Measurements from ENCODE around the gene CENPP.

The CENPP gene

DNA sequence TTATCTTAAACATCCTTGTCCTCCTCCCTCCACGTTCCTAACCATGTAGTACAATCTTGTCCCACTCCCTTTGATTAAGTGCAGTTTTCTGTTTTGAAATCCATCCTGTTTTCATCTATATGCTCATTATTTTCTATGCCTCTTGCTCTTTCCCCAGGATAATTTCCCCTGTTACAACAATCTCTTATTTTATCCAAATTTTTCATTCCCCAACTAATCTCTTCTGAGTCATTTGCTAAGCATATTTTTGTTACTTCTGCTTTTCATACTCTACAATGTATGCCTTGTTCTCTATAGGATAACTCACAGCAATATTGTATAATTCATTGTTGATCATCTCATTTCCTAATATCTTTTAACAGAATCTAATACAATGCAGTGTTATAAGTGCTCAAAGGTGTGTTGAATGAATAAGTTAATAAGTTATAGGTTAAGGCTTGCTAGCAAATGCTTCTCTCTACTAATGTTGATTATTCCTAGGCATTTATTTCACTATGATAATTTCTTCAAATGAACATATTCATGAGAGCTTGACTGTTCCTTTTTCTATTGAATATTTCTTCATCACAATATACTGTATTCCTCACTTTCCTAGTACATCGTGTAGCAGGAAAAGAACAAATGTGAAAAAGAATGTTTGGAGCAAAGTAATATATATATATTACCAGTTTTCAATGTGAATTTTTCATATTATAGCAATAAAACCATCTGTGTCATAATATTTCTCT is 97.0 kb downstream of the CENPP start:
- no peaks in the 10 kb centered on the region for H3K27me3 ChIP-seq (ENCODE audit: control insufficient read depth, insufficient read depth, low read length)
- no peak overlapping the region for H3K4me3 ChIP-seq (ENCODE audit: low read depth, low read length)
- no peak overlapping the region for H3K27ac ChIP-seq (ENCODE audit: low read depth, low read length)

DNA sequence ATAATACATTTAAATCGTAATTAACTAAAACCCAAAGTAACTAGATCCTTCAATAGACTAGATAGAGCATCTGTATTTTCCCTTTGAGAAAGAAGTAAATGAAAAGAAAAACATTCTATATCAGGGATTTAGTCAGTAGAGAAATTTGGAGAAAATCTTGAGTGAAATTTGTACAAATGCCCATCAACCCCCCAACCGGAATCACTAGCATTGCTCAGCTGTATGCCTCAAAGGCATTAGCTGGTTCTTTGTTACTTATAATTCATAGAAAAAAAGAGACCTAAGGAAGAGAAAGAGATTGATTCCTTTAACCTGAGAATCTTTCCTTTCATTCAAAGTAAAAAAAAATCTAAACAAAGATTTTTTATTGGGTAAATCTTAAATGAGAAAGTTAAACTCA is 97.9 kb downstream of the CENPP start:
- Histone ChIP-seq H3K9ac (ENCODE audit: low read length) (no peak overlapping the region), H3K36me3 (ENCODE audit: control insufficient read depth, insufficient read depth, low read length) (no peaks in the 10 kb centered on the region), H3K27ac (ENCODE audit: low read depth, low read length) (no peak overlapping the region), H3K9me3 (ENCODE audit: control insufficient read depth, insufficient read depth, low read depth, low read length) (no peaks in the 10 kb centered on the region), H3K4me3 (ENCODE audit: low read depth, low read length) (no peak overlapping the region), H3K4me1 (ENCODE audit: control insufficient read depth, insufficient read depth, low read length) (no peaks in the 10 kb centered on the region), H3K27me3 (ENCODE audit: control insufficient read depth, insufficient read depth, low read length) (no peaks in the 10 kb centered on the region)

More for the DNA sequence above, 97.0 kb downstream of the CENPP start:
- Histone ChIP-seq H3K9ac (ENCODE audit: low read length) (no peak overlapping the region), H3K9me3 (ENCODE audit: control insufficient read depth, insufficient read depth, low read depth, low read length) (no peaks in the 10 kb centered on the region), H3K4me1 (ENCODE audit: control insufficient read depth, insufficient read depth, low read length) (no peaks in the 10 kb centered on the region), H3K36me3 (ENCODE audit: control insufficient read depth, insufficient read depth, low read length) (no peaks in the 10 kb centered on the region)

- H3K9me3 ChIP-seq (ENCODE audit: control insufficient read depth, insufficient read depth, low read depth, low read length): no peaks in the 10 kb centered on the region
- no peaks in the 10 kb centered on the region for H3K36me3 ChIP-seq (ENCODE audit: control insufficient read depth, insufficient read depth, low read length)
- H3K4me1 ChIP-seq (ENCODE audit: control insufficient read depth, insufficient read depth, low read length): no peaks in the 10 kb centered on the region
- no peaks in the 10 kb centered on the region for H3K27me3 ChIP-seq (ENCODE audit: control insufficient read depth, insufficient read depth, low read length)
- no peak within 1 kb of the TSS for H3K27ac ChIP-seq (ENCODE audit: low read depth, low read length)
- no peak within 1 kb of the TSS for H3K9ac ChIP-seq (ENCODE audit: low read length)
- no peak within 1 kb of the TSS for H3K4me3 ChIP-seq (ENCODE audit: low read depth, low read length)
These were observed 98.6 kb downstream of the CENPP start, which contains the start of gene OMD for GRCh38 chr9:92424340-92424739. TSS of gene OMD (minus strand) at chr9:92424471. CDS start at chr9:92417558, 6,913 bp downstream.

DNA sequence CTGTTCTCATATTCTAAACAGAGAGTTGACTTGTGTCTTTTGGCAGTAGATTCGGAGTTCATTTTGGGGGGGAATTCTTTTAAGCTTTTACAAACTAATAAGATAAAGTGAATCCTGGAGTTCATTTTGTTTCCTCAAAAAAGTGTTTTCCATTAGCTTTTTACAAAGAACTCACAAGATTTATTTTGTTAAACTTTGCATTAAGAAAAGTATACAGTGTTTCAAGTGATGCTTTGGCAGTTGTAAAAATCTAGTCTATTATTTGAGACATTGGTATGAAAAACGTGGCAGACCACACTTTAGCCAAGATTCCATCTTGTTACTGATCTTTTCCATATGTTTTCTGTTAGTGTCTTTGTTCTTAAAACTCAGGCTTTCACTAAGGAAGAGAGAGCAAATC is 99.7 kb downstream of the CENPP start:
- no peak overlapping the region for H3K27ac ChIP-seq (ENCODE audit: low read depth, low read length)
- no peak overlapping the region for H3K4me3 ChIP-seq (ENCODE audit: low read depth, low read length)
- H3K27me3 ChIP-seq (ENCODE audit: control insufficient read depth, insufficient read depth, low read length): no peaks in the 10 kb centered on the region
- H3K9ac ChIP-seq (ENCODE audit: low read length): no peak overlapping the region
- H3K4me1 ChIP-seq (ENCODE audit: control insufficient read depth, insufficient read depth, low read length): no peaks in the 10 kb centered on the region
- H3K9me3 ChIP-seq (ENCODE audit: control insufficient read depth, insufficient read depth, low read depth, low read length): no peaks in the 10 kb centered on the region
- no peaks in the 10 kb centered on the region for H3K36me3 ChIP-seq (ENCODE audit: control insufficient read depth, insufficient read depth, low read length)

- Histone ChIP-seq H3K9me3 (ENCODE audit: control insufficient read depth, insufficient read depth, low read depth, low read length) (no peaks in the 10 kb centered on the region), H3K27ac (ENCODE audit: low read depth, low read length) (no peak overlapping the region), H3K4me1 (ENCODE audit: control insufficient read depth, insufficient read depth, low read length) (no peaks in the 10 kb centered on the region), H3K27me3 (ENCODE audit: control insufficient read depth, insufficient read depth, low read length) (no peaks in the 10 kb centered on the region), H3K9ac (ENCODE audit: low read length) (no peak overlapping the region), H3K36me3 (ENCODE audit: control insufficient read depth, insufficient read depth, low read length) (no peaks in the 10 kb centered on the region), H3K4me3 (ENCODE audit: low read depth, low read length) (no peak overlapping the region)
These were observed 100.9 kb downstream of the CENPP start for GRCh38 chr9:92426501-92427145.

DNA sequence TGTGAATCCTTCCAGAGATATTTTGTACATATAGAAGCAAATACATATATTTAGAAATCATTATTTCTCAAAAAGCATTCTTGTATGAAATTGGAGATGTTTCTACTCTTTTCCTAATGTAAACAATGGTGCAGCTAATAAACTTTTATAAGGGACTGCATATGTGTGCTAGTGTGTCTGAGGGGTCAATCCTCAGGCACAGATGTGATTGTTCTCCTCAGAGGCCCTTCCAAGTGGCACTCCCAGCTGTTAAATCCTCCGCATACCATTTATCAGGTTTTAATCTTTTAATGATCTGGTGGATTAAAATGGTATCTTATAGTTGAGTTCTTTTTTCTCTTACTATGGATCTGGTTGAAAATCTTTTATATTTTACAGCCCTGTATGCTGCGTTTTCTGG is 104.1 kb downstream of the CENPP start:
- Histone ChIP-seq H3K27ac (ENCODE audit: low read depth, low read length) (no peak overlapping the region), H3K36me3 (ENCODE audit: control insufficient read depth, insufficient read depth, low read length) (no peaks in the 10 kb centered on the region), H3K9me3 (ENCODE audit: control insufficient read depth, insufficient read depth, low read depth, low read length) (no peaks in the 10 kb centered on the region), H3K4me3 (ENCODE audit: low read depth, low read length) (no peak overlapping the region), H3K9ac (ENCODE audit: low read length) (no peak overlapping the region), H3K4me1 (ENCODE audit: control insufficient read depth, insufficient read depth, low read length) (no peaks in the 10 kb centered on the region), H3K27me3 (ENCODE audit: control insufficient read depth, insufficient read depth, low read length) (no peaks in the 10 kb centered on the region)

- no peak overlapping the region for H3K9ac ChIP-seq (ENCODE audit: low read length)
- no peaks in the 10 kb centered on the region for H3K27me3 ChIP-seq (ENCODE audit: control insufficient read depth, insufficient read depth, low read length)
- no peaks in the 10 kb centered on the region for H3K4me1 ChIP-seq (ENCODE audit: control insufficient read depth, insufficient read depth, low read length)
- no peak overlapping the region for H3K4me3 ChIP-seq (ENCODE audit: low read depth, low read length)
- no peaks in the 10 kb centered on the region for H3K9me3 ChIP-seq (ENCODE audit: control insufficient read depth, insufficient read depth, low read depth, low read length)
- H3K36me3 ChIP-seq (ENCODE audit: control insufficient read depth, insufficient read depth, low read length): no peaks in the 10 kb centered on the region
- no peak overlapping the region for H3K27ac ChIP-seq (ENCODE audit: low read depth, low read length)
These were observed 106.6 kb downstream of the CENPP start for GRCh38 chr9:92432350-92432749.

DNA sequence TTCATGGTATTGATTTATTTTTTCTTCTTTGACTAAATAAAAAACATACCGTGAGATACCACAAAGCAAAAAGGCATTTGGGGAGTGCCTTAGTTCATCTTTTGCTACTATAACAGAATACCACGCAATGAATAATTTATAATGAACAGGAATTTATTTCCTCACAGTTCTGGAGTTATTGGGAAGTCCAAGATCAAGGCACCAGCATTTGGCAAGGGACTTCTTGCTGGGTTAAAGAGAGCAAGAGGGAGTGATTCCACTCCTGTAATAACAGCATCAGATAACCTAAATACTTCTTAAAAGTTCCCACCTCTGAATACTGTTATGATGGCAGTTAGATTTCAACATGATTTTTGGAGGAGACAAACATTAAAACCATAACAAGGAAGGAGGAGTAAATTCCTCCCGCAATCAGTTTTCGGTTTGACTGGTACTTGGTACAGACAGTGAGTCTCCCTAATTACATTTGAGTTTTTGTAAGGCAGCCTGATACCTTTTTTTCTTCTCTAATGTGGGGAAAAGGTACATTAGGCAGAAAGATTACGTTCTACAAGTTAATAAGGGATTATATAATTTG is 107.3 kb downstream of the CENPP start:
- H3K9ac ChIP-seq (ENCODE audit: low read length): no peak overlapping the region
- no peak overlapping the region for H3K27ac ChIP-seq (ENCODE audit: low read depth, low read length)
- H3K4me3 ChIP-seq (ENCODE audit: low read depth, low read length): no peak overlapping the region
- no peaks in the 10 kb centered on the region for H3K27me3 ChIP-seq (ENCODE audit: control insufficient read depth, insufficient read depth, low read length)
- H3K4me1 ChIP-seq (ENCODE audit: control insufficient read depth, insufficient read depth, low read length): no peaks in the 10 kb centered on the region
- H3K36me3 ChIP-seq (ENCODE audit: control insufficient read depth, insufficient read depth, low read length): no peaks in the 10 kb centered on the region
- no peaks in the 10 kb centered on the region for H3K9me3 ChIP-seq (ENCODE audit: control insufficient read depth, insufficient read depth, low read depth, low read length)

- Histone ChIP-seq H3K27me3 (ENCODE audit: control insufficient read depth, insufficient read depth, low read length) (no peaks in the 10 kb centered on the region), H3K36me3 (ENCODE audit: control insufficient read depth, insufficient read depth, low read length) (no peaks in the 10 kb centered on the region), H3K9me3 (ENCODE audit: control insufficient read depth, insufficient read depth, low read depth, low read length) (no peaks in the 10 kb centered on the region), H3K4me1 (ENCODE audit: control insufficient read depth, insufficient read depth, low read length) (no peaks in the 10 kb centered on the region), H3K4me3 (ENCODE audit: low read depth, low read length) (no peak overlapping the region), H3K27ac (ENCODE audit: low read depth, low read length) (no peak overlapping the region), H3K9ac (ENCODE audit: low read length) (no peak overlapping the region)
These were observed 109.5 kb downstream of the CENPP start for GRCh38 chr9:92435263-92435662.

DNA sequence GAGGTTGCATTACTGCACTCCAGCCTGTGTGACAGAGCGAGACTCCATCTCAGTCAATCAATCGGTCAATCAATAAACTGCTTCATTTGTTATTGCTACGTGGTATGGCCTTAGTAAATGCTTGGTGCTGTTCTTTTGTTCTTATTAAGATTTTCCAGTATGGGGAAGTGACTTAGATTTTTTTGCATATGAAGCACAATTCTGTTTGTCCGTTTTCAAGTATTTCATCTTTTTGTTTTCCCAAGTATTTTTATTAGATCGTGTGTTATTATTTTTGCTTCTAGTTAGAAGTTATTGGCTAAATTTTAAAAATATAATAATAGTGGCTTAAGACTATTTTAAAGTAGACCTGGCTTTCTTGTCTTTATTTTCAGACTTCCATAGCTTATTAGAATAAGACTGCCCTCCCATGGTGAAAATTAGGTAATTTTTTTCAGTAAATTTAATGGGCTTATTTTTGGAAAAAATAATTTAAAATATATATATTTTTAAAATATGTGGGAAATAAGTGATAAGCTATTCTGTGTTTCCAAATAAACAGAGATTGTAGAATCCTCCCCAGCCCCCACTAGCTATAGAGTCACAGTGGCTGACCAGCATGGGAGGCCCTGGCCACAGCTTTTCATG is 113.3 kb downstream of the CENPP start:
- no peak overlapping the region for H3K27ac ChIP-seq (ENCODE audit: low read depth, low read length)
- no peaks in the 10 kb centered on the region for H3K4me1 ChIP-seq (ENCODE audit: control insufficient read depth, insufficient read depth, low read length)
- no peaks in the 10 kb centered on the region for H3K27me3 ChIP-seq (ENCODE audit: control insufficient read depth, insufficient read depth, low read length)
- no peak overlapping the region for H3K4me3 ChIP-seq (ENCODE audit: low read depth, low read length)
- no peaks in the 10 kb centered on the region for H3K36me3 ChIP-seq (ENCODE audit: control insufficient read depth, insufficient read depth, low read length)
- H3K9ac ChIP-seq (ENCODE audit: low read length): no peak overlapping the region
- no peaks in the 10 kb centered on the region for H3K9me3 ChIP-seq (ENCODE audit: control insufficient read depth, insufficient read depth, low read depth, low read length)
